GM12891 (cell line): ENCODE data around the gene DFFB.

Source experiments
- DNase-seq: peaks from one replicate; pipeline ENCODE4 v3.0.0; 2011; ENCODE audit warnings: low spot score; ENCODE audit not compliant: insufficient read length
- FAIRE-seq: peaks from 2 replicates; lab custom pipeline; 2011; peaks lifted over from hg19 to GRCh38; lab: Jason Lieb, UNC
- PAX5 ChIP-seq: IDR thresholded peaks from 2 replicates; pipeline ENCODE4 v1.6.1; 2011; ENCODE audit warnings: low read length, moderate library complexity, mild to moderate bottlenecking; ENCODE audit not compliant: insufficient read depth, severe bottlenecking
- POLR2A ChIP-seq: IDR thresholded peaks from 2 replicates; pipeline ENCODE4 v1.6.1; 2011; ENCODE audit warnings: low read depth, low read length, control low read depth
- POLR2AphosphoS5 ChIP-seq: IDR thresholded peaks from 2 replicates; pipeline ENCODE4 v1.6.1; 2011; ENCODE audit warnings: low read depth, low read length, control low read depth
- POU2F2 ChIP-seq: IDR thresholded peaks from 2 replicates; pipeline ENCODE4 v1.6.1; 2011; ENCODE audit warnings: low read depth, mild to moderate bottlenecking, control low read depth, low read length, moderate library complexity
- SPI1 ChIP-seq: IDR thresholded peaks from 2 replicates; pipeline ENCODE4 v1.6.1; 2011; ENCODE audit warnings: low read depth, low read length, control low read depth
- TAF1 ChIP-seq: IDR thresholded peaks from 2 replicates; pipeline ENCODE4 v1.6.1; 2011; ENCODE audit warnings: low read depth, low read length, control low read depth

Gene DFFB

DNA sequence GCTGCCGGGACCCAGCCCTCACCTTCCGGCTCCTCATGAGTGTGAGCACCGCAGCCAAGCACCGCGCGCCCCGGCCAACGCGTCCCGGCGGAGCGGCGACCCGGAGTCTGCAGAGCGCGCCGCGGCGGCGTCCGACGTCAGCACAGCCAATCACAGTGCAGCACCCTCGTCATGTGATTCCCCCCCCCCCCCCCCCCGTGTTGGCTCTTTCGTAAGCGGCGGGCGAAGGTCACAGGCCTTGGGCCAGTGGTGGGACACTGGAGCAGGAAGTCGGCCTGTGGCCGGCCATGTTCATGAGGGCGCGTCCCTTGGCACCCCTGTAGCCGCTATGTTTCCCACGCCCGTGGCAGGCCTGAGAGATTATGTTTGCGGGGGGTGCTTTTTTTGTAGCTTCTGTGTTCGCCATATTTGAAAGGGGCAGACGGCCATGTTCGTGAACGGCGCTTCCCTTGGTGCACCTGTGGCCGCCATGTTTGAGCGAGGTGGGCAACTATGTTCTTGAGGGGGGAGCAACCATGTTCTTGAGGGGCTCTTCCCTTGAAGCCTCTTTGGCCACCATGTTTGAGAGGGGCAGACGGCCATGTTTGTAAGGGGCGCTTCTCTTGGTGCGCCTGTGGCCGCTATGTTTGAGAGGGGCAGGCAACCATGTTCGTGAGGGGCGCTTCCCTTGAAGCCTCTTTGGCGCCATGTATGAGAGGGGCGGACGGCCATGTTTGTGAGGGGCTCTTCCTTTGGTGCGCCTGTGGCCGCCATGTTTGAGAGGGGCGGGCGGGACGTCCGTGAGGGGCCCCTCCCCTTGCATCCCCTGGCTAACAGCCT is 43.1 kb downstream of the DFFB start, which contains the start of gene C1orf174:
Gene C1orf174, minus strand, starts transcription at position 123 of the 819 bp plus-strand sequence. Its CDS starts 86 bp downstream, at position 37.
- DNase-seq, result peak; percentile 86
- TF ChIP-seq TAF1 (peak; percentile 61), SPI1 (no peak), POU2F2 (no peak), PAX5 (no peak), POLR2A (peak; percentile 57; the same call in 1 of the 2 replicates), POLR2AphosphoS5 (peak; percentile 44; the same call in 1 of the 2 replicates)
- FAIRE-seq, result no peak

DNA sequence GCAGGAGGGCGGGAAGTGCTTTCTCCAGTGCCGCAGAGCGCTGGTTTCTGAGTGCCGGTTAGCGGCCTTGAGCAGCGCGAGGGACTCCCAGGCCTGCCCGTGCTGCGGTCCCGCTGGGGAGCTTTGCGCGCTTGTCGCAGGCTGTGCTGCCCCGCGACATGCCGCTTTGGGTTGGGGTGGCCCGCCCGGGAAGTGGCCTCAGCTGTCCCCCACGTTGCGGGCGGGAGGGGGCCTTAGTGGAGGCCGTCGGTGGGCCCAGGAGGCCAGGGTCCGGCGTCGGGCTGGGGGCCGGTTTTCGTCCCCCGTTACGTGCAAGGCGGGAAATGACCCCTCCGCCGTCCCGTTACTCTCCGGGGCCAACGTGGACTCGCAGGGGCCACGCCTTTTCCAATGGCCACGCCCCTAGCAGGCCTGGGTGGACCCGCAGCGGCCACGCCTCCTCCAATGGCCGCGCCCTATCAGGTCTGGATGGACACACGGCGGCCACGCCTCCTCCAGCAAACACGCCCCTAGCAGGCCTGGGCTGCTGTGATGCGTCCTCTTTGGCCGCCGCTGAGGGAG is 43.8 kb downstream of the DFFB start:
- FAIRE-seq (peak; percentile 100), DNase-seq (peak; percentile 93)
- TF ChIP-seq SPI1, result no peak
- no peak for TF ChIP-seq POU2F2
- TF ChIP-seq TAF1, result no peak
- no peak for TF ChIP-seq POLR2A
- TF ChIP-seq PAX5, result no peak
- TF ChIP-seq POLR2AphosphoS5, result no peak

DNA sequence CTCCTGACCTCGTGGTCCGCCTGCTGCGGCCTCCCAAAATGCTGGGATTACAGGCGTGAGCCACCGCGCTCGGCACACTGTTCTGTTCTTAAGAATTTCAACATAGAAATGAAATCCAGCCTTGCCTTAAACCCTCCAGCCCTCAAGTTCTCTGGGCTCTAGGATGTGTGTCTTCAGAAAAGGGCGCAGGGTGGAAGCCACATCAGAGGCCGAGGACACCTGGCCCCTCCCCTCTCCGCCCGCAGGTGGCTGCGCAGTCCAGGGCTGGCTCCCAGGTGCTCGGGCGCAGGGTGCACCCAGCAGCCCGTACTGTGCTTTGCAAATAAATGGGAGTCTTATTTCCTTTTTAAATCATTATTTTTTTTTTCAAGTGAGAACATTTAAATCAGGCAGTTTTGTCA is 44.8 kb downstream of the DFFB start:
- DNase-seq, result no peak
- TF ChIP-seq TAF1, result no peak
- TF ChIP-seq SPI1, result no peak
- no peak for TF ChIP-seq POLR2AphosphoS5
- no peak for TF ChIP-seq POU2F2
- TF ChIP-seq POLR2A, result no peak
- no peak for TF ChIP-seq PAX5
- FAIRE-seq, result no peak

DNA sequence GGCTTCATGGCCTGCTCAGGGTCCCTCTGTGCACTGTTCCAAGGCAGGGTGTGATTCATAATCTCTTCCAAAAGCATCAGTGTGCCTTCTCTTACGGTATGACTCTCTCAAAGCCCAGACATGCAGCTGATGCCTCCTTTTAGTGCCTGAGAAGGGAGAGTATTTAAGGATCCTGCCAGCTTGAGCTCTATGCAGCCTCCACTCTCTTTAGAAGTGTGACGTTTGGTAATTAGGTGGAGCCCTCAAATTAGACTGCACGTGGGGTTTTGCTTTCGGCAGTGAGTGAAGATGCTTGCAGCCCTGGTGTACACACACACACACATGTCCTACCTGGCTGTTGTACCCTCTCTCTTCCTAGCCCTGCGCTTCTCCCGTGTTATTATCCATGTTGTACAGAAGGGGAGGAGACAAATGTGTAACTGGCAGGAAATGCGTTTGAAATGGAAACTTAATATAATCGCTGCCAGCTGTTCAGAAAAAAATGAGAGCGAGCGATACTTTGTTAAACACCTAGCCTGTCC is 45.4 kb downstream of the DFFB start:
- TF ChIP-seq POLR2A (no peak), SPI1 (no peak), TAF1 (no peak), POU2F2 (no peak), POLR2AphosphoS5 (no peak), PAX5 (no peak)
- FAIRE-seq (peak; percentile 59), DNase-seq (no peak)

DNA sequence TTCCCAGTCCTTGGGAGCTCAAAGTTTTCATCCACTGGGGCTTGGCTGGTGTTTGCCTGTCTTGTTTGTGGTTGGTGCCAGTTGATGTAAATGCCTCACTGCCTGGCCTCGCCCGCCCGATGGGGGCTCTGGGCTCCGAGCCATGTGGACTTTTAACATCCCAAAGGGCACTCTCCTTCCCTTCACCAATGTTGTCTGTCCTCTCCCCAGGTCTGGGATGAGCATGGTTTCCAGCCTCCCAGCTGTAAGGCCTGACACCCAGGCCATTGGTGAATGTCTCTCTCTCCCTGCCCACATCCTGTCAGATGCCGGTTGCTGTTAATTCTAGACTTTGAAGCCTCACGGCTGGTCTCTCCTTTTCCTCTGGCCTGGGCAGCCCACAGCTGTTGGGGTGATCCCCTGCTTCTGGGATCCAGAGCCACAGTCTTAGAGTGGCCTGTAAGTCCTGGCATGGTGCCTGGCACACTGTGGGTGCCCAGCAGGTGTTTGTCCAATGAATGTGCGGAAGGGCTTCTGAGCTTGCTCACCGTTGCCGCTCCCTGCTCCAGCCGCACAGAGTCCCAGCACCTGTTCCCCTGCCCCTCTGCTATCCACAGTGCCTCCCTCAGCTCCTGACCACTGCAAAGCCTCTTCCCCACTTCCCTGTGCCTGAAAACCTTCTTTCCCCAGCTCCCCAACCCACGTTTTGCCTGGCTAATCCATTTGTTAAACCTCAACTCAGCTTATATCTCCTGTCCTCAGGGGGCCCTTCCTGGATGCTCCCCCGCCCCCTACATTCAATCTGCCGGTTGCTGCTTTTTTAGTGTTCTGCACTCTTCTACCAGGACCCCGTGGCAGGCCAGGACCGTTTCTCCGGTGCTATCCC is 46.1 kb downstream of the DFFB start:
- FAIRE-seq, result peak; percentile 23
- TF ChIP-seq POLR2AphosphoS5 (no peak), TAF1 (no peak), POLR2A (no peak), PAX5 (no peak), SPI1 (no peak), POU2F2 (no peak)
- DNase-seq, result no peak

DNA sequence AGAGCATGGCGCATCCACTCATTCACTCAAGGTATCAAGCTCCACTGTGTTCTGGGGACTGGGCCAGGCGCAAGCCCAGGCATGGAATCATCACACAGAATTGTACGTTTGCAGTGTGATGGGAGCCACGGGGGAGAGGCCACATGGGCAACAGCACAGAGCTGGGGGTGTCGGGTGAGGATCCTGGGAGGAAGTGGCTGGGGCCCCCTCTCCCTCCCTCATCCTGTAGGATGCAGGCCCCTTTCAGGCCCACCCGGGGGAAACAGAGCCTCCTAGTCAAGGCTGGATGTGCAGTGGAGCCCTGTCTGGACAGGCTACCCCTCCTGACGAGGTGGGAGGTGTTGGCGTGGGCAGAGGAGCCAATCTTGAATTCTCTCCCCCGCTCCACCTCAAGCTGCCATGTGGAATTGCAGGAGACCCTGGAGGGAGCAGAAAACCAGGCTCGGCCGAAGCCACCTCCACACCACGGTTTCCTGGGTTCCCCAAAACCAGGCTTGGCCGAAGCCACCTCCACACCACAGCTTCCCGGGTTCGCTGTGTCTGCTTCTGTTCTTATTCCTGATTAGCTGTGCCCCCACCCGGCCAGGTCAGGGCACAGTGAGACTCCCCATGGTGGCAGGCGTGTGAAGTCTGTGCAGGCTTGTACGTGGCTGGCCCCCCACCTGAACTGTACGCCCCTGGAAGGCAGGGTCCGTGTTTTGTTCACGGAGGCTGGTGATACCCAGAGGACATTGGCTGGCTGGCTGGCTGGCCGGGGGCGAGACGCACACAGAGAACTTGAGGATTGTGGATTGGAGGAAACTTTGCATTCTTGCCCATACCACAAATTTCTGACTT is 46.9 kb downstream of the DFFB start:
- FAIRE-seq, result no peak
- DNase-seq, result no peak
- TF ChIP-seq POLR2AphosphoS5 (no peak), POU2F2 (no peak), PAX5 (no peak), TAF1 (no peak), SPI1 (no peak), POLR2A (no peak)

DNA sequence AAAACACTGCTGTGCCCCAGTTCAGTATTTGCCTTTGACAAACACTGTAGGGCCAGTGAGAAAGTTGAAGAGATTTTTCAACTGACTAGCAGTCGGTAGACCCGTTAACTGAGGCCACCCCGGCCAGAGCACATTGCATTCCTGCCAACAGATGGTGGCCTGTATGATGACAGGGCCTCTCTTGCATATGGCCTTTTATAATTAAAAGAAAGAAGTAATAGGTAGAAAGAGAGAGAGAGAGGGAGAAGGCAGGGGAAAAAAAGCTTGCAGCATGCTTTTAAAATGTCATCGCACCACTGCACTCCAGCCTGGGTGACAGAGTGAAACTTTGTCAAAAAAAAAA is 47.5 kb downstream of the DFFB start:
- FAIRE-seq (no peak), DNase-seq (no peak)
- TF ChIP-seq POLR2A, result no peak
- TF ChIP-seq POU2F2, result no peak
- no peak for TF ChIP-seq SPI1
- no peak for TF ChIP-seq TAF1
- TF ChIP-seq PAX5, result no peak
- TF ChIP-seq POLR2AphosphoS5, result no peak
